Measurements from ENCODE around the gene PLCB4.

Gene PLCB4

GRCh38 chr20:9062066-9062465 is 6.8 kb upstream of the PLCB4 start:
- no peak for DNase-seq

DNA sequence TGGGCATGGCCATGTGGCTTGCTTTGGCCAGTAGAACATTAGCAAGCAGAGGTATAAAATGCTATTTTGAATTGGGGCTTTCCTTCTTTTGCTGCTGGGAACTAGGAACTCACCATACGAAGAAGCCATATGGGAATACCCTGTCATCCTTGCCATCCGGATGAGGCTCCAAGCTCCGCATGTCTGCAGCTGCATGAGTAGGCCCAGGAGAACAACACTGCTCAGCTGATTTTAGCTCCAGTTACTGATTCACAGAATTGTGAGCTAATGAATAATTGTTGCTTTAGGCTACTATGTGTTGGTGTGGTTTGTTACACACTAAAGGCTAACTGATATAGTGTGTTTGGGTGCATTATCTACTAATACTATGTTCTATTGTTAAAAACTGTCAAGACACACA is 2.7 kb upstream of the PLCB4 start:
- DNase-seq: no peak

- DNase-seq: peak; percentile 76
Measured at GRCh38 chr20:9068233-9068801, 570 bp upstream of the PLCB4 start.

GRCh38 chr20:9070304-9070703 is 1.4 kb downstream of the PLCB4 start:
- DNase-seq: no peak

- no peak for DNase-seq
Measured at GRCh38 chr20:9071976-9072726, 3.3 kb downstream of the PLCB4 start.

DNA sequence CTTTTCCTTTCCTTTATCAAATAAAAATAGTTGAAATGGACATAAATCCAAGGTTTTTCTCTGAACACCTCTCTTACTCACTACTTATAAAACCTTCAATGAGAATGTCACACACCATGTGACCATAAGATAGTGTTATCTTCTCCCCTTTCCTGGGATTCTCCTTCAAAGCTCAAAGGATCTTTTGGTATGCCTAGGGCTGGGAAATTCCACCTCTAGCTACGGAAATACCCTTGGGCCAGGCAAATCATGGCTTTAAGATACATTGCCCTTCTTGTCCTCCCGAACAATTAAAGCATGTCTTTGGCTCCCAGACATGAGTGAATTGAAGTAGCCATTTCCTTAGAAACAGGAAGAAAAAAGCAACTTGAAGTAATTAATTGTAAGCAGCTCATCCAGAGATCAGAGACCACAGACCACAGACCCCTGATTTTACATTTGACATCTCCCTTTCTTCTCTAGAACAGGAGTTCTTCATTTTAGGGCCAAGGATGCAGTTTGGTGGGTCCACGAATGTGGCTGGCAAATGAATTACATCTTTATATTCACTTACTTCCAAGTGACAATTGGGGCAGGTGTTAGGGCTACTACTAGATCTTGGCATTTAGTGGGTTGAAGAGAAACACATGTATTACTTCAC is 4.1 kb downstream of the PLCB4 start:
- no peak for DNase-seq

- no peak for DNase-seq
Measured at GRCh38 chr20:9075264-9076095, 6.6 kb downstream of the PLCB4 start.

DNA sequence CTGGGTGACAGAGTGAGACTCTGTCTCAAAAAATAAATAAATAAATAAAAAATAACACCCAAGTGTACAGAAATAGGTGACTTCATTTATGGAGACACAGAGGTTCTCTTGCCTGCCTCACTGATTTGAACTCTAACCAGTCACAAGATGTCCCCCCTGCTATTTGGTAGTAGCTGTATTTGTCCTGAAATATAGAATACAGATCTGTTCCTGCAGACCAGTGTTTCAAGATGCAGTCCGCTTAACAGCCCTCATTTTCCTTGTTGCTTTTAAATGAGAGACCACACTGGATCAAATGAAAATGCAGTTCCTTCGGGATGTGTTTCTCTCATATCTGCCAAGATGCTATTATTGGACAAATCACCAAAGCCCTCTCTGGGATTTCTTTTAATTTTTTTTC is 7.6 kb downstream of the PLCB4 start:
- no peak for DNase-seq

GRCh38 chr20:9078826-9079731 is 10.2 kb downstream of the PLCB4 start:
- DNase-seq: no peak

DNA sequence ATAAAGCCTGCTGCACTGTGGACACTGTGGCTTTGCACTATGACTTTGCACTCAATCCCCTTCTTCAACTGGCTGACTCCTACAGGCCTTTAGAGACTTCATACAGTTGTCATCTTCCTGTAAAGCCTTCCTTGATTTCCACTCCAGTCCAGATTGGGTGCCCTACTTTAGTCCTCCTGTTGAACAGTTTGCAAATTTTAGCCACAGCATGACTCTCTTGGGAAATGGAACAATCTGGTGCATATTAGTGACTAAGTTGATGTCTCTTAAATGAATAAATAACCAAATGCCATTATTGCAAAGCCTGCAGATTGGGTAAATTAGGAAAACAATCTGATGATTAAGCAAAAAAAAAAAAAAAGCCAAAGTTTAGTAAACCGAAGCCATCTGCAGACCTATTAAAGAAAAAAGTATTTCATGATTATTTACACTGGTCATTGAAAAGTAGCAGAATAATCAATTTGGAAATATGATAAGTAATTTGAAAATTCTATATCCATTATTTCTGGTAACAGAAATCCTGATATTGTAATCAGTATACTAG is 12.6 kb downstream of the PLCB4 start:
- DNase-seq: no peak

DNA sequence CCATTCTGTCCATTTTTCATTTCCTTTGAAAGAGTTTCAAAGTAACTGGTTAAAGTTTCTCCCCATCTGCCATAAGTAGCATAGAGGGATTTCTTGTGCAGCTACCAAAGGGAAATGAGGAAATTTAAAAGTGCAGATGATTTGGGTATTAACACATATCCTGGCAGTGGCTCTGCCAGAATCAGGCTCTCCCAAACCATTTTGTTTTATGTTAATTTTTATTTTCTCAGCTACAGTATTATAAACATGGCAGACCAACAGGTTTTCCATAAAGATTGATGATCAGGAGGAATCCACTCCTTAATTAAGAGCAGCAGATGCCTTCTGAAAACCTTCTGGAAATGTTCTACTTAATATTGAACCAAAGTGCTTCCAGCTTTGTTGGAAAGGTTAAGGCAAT is 13.9 kb downstream of the PLCB4 start:
- DNase-seq: no peak

- no peak for DNase-seq
Measured at GRCh38 chr20:9087531-9088217, 18.8 kb downstream of the PLCB4 start.

- DNase-seq: no peak
Measured at GRCh38 chr20:9088556-9088955, 19.7 kb downstream of the PLCB4 start.

- DNase-seq: no peak
Measured at GRCh38 chr20:9092113-9092512, 23.2 kb downstream of the PLCB4 start.

GRCh38 chr20:9092655-9093054 is 23.8 kb downstream of the PLCB4 start:
- no peak for DNase-seq

DNA sequence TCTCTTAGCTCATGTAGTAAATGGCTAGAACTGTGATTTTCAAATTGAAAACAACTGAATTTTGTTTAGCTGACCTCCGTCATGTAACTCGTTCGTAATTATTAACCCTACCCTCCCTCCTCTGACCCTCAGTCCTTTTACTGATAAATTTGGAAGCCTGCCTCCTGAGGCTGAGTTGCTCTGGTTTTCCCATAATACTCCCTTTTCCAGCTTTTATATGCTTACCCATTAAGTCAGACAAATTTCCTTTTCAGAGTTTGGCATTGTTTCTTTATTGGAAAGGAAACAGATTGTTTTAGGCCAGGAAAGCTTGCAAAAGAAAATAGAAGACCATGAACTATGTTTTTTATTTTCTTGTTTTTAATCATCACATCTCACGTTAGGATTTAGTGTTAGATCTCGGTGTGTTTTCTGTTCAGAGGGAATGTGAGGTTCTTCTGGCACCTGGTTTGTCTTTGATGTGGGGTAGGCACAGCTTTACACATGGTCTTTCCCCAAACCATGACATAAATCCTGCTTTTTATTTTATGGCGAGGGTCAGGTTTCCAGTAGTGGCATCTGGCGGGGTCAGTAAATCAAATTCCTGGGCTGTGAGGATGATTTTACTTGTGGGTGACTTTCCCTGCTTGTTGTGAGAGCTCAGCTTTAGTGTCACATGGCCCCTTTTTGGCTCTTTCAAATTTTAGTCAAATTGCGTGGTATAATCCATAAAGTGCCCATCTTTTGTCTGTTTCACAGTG is 24.5 kb downstream of the PLCB4 start:
- peak; percentile 20 for DNase-seq

DNA sequence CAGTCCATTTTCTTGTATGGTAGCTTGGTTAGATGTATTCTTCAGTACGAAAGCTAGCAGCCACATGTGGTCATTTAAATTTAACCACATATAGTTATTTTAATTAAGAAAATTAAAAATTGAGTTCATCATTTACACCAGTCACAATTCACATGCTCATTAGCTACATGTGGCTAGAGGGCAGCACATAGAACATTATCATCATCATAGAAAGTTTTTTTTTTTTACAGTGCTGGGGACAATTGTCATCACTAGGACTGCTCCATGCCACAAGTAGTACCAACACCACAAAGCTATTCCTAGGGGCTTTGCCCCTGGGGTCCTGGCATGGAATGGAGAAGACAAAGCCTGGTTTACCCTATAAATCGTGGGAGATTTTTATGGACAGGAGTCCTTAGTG is 30.5 kb downstream of the PLCB4 start:
- no peak for DNase-seq

DNA sequence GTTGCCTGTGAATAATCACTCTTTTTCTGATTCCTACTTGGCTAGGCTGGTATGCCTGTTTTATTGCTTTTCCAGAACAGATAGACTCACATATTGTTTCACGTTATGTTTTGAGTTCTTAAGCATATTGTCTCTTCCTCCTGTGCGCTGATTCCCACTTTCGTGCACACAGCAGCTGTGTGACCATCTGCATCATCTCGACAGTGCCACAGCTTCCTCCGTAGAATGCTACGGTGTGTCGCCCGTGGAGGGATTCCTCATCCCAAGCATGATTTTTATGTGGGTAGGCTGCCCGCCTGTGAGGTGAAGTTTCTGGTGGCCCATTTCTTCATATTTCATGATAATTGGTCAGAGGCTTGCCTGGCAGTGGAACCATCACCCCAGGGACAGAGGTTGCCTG is 31.8 kb downstream of the PLCB4 start:
- DNase-seq: no peak

DNA sequence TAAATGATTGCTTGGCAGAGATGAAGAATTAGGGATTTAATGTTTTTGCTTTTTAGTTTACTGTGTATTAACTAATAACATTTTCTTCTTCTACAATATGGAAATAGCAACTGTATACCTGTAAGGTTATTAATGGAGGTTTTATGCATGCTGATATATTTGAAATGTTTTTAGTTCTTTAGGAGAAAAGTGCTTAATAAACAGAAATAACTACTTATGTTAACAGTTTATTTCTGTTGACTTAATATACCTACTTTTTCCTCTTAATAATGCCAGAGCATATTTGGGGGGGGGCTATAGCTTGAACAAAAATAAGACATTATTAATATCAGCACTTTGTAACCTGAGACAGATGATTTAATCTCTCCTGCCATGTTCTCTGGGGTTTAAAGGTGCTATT is 33.6 kb downstream of the PLCB4 start:
- DNase-seq: no peak

- DNase-seq: no peak
Measured at GRCh38 chr20:9103955-9104354, 35.1 kb downstream of the PLCB4 start.

DNA sequence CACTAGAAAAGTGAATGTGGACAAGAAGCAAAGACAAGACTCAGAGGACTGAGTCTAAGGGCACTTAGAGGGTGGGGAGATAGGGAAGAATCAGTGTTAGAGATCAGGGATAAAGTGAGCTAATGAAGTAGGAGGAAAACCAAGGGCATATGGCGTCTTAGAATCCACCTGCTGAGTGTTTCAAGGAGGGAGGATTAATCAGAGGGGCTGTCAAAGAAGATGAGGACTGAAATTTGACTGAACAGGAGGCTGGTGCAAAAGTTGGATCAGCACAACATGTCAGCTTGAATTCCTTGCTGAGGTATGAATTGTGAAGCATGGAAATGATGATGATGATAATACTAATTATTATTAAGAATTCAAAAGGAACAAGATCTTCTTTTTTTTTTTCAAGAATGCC is 39.4 kb downstream of the PLCB4 start:
- DNase-seq: peak; percentile 71

Data from NCI-H82 (cell line).